ENCODE results near the gene KLB. TPM values are rescaled to one million over a fixed set of nuclear protein-coding genes. Genes with fewer than 3 reads are reported as not detected.

Gene KLB
- total and polyA plus RNA-seq, 2 donors (not counting 1 experiment from before 2014, with no cell fraction given), result 0.09 TPM; not detected in 1

- ATAC-seq (ENCODE audit: low read depth) (no peak), DNase-seq (no peak)
- Histone ChIP-seq H3K36me3 (replicated peaks in 1 of 2; ENCODE audit: control extremely low read depth in 1 of 2, control insufficient read depth in 1 of 2, extremely low read depth in 1 of 2, insufficient read depth in 2 of 2, low read length in 1 of 2) (peaks cover 0 to 1% of the 10 kb centered on the region in 2 experiments), H3K27me3 (replicated peaks in 1 of 4; ENCODE audit: control extremely low read depth in 1 of 4, control insufficient read depth in 3 of 4, insufficient read depth in 4 of 4, low read length in 3 of 4) (no peaks in the 10 kb centered on the region), H3K9me3 (ENCODE audit: control extremely low read depth in 1 of 3, control insufficient read depth in 2 of 3, insufficient read depth in 1 of 3, low read length in 2 of 3) (no peaks in the 10 kb centered on the region), H4K20me1 (ENCODE audit: control insufficient read depth, insufficient read depth, low read length, poor library complexity, severe bottlenecking) (no peaks in the 10 kb centered on the region), H3K79me2 (ENCODE audit: control insufficient read depth, insufficient read depth, low read length) (no peaks in the 10 kb centered on the region), H3K4me2 (replicated peaks; ENCODE audit: low read depth, low read length, poor library complexity, severe bottlenecking) (no peak overlapping the region), H3K9ac (ENCODE audit: low read length) (no peak overlapping the region), H3K27ac (ENCODE audit: low read length in 2 of 2) (no peak overlapping the region), H3K4me1 (ENCODE audit: control insufficient read depth in 2 of 2, insufficient read depth in 2 of 2, low read length in 2 of 2) (no peaks in the 10 kb centered on the region), H3K4me3 (ENCODE audit: control extremely low read depth in 1 of 5, extremely low read depth in 1 of 5, insufficient read depth in 1 of 5, low read depth in 2 of 5, low read length in 4 of 5) (no peak overlapping the region), H2AFZ (ENCODE audit: insufficient read depth, low read depth, low read length, poor library complexity, severe bottlenecking) (no peak overlapping the region)
- intact Hi-C loops (cut with micrococcal nuclease), result no loop called here
- Mint-ChIP-seq H3K4me3 (no peak overlapping the region), H3K27ac (no peak overlapping the region), H3K27me3 (no peaks in the 10 kb centered on the region), H3K9me3 (ENCODE audit: insufficient read depth) (no peaks in the 10 kb centered on the region), H3K4me1 (no peaks in the 10 kb centered on the region)
- WGBS (ENCODE audit: insufficient coverage), result 100% methylated on average over 2 of the region's 5 CpGs
- ChIA-PET POLR2A (no interaction called here), CTCF (interaction anchor here (1.1 kb wide), 1 partner anchor 171 kb away, joined by 3 read pairs; no protein-coding TSS in a partner anchor)
- TF ChIP-seq EZH2 (IDR thresholded peaks at IDR 0.05; ENCODE audit: borderline replicate concordance, insufficient read depth, low read depth, low read length, poor library complexity, severe bottlenecking) (no peak), CTCF (IDR thresholded peaks at IDR 0.05) (no peak)
These were observed 69.6 kb downstream of the KLB start for GRCh38 chr4:39476187-39476895.

- ChIA-PET POLR2A (no interaction called here), CTCF (interaction anchor here (2.2 kb wide), 1 partner anchor 11 kb away, joined by 8 read pairs; no protein-coding TSS in a partner anchor)
- ATAC-seq (ENCODE audit: low read depth) (no peak), DNase-seq (no peak)
- intact Hi-C loops (cut with micrococcal nuclease), result no loop called here
- no peaks in the 10 kb centered on the region for H3K27me3 ChIP-seq (replicated peaks in 1 of 4; ENCODE audit: control extremely low read depth in 1 of 4, control insufficient read depth in 3 of 4, insufficient read depth in 4 of 4, low read length in 3 of 4)
- H3K4me2 ChIP-seq (replicated peaks; ENCODE audit: low read depth, low read length, poor library complexity, severe bottlenecking), result no peak overlapping the region
- peaks cover 0 to 18% (median 6%) of the 10 kb centered on the region in 3 donors for H3K9me3 ChIP-seq (ENCODE audit: control extremely low read depth in 1 of 3, control insufficient read depth in 2 of 3, insufficient read depth in 1 of 3, low read length in 2 of 3)
- H4K20me1 ChIP-seq (ENCODE audit: control insufficient read depth, insufficient read depth, low read length, poor library complexity, severe bottlenecking), result no peaks in the 10 kb centered on the region
- TF ChIP-seq EZH2 (IDR thresholded peaks at IDR 0.05; ENCODE audit: borderline replicate concordance, insufficient read depth, low read depth, low read length, poor library complexity, severe bottlenecking), result no peak
- TF ChIP-seq CTCF (IDR thresholded peaks at IDR 0.05), result no peak
- Mint-ChIP-seq H3K27ac (no peak overlapping the region), H3K9me3 (ENCODE audit: insufficient read depth) (no peaks in the 10 kb centered on the region), H3K4me1 (no peaks in the 10 kb centered on the region), H3K4me3 (no peak overlapping the region), H3K27me3 (no peaks in the 10 kb centered on the region)
- H2AFZ ChIP-seq (ENCODE audit: insufficient read depth, low read depth, low read length, poor library complexity, severe bottlenecking), result no peak overlapping the region
- H3K36me3 ChIP-seq (replicated peaks in 1 of 2; ENCODE audit: control extremely low read depth in 1 of 2, control insufficient read depth in 1 of 2, extremely low read depth in 1 of 2, insufficient read depth in 2 of 2, low read length in 1 of 2), result no peaks in the 10 kb centered on the region
- no peak overlapping the region for H3K4me3 ChIP-seq (ENCODE audit: control extremely low read depth in 1 of 5, extremely low read depth in 1 of 5, insufficient read depth in 1 of 5, low read depth in 2 of 5, low read length in 4 of 5)
- WGBS (ENCODE audit: insufficient coverage), result 98% methylated on average over 27 of the region's 27 CpGs
- no peak overlapping the region for H3K27ac ChIP-seq (ENCODE audit: low read length in 2 of 2)
- H3K9ac ChIP-seq (ENCODE audit: low read length), result no peak overlapping the region
- H3K79me2 ChIP-seq (ENCODE audit: control insufficient read depth, insufficient read depth, low read length), result no peaks in the 10 kb centered on the region
- H3K4me1 ChIP-seq (ENCODE audit: control insufficient read depth in 2 of 2, insufficient read depth in 2 of 2, low read length in 2 of 2), result no peaks in the 10 kb centered on the region
These were observed 73.5 kb downstream of the KLB start for GRCh38 chr4:39480251-39480650.

Measured in B cell (primary cell).